Measurements from ENCODE around the gene F13B.

The F13B gene

DNA sequence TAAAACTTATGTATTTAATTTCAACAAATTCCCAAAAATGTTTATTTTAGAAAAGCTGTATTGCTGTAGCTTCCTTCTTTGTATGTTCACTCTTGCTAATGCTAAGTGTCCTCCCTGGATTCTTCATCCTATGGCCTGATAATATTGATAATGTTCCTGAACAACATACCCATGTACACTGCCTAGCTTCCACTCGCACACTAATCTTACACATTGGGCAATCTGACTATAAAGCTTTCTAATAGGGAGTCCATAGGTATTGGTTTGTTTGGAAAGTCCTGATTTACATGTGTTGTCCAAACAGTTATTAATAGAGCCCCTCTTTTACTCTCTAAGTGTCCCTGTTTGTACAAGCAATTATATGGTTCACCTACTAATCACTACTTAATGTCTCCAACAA lies 783 bp downstream of the F13B start:
- Mint-ChIP-seq H3K4me1 (no peaks in the 10 kb centered on the region), H3K27me3 (ENCODE audit: low read depth) (no peaks in the 10 kb centered on the region)

DNA sequence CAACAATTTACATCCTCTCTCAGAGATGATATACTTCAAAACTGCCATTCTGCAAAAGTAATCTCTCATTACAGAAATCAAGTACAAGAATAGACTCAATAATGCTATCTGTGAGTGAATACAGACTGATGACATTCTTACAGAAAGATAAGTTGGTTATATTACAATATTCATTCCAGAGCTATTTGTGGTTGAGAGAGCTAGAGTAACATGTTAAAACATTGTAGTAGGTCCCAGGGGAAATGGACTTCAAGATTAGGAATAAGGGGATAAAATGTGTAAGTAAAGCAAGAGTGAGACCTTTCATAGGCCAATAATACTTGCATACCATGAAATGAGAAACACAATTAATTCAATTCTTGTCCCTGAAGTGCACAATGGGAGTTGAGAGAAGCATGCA lies 1.5 kb downstream of the F13B start:
- TF ChIP-seq, protein P1, sequence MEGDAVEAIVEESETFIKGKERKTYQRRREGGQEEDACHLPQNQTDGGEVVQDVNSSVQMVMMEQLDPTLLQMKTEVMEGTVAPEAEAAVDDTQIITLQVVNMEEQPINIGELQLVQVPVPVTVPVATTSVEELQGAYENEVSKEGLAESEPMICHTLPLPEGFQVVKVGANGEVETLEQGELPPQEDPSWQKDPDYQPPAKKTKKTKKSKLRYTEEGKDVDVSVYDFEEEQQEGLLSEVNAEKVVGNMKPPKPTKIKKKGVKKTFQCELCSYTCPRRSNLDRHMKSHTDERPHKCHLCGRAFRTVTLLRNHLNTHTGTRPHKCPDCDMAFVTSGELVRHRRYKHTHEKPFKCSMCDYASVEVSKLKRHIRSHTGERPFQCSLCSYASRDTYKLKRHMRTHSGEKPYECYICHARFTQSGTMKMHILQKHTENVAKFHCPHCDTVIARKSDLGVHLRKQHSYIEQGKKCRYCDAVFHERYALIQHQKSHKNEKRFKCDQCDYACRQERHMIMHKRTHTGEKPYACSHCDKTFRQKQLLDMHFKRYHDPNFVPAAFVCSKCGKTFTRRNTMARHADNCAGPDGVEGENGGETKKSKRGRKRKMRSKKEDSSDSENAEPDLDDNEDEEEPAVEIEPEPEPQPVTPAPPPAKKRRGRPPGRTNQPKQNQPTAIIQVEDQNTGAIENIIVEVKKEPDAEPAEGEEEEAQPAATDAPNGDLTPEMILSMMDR (IDR thresholded peaks at IDR 0.05; ENCODE audit: unreplicated experiment in 3 of 3): no peak
- Mint-ChIP-seq H3K9me3 (peaks cover 6% of the 10 kb centered on the region), H3K4me1 (no peaks in the 10 kb centered on the region), H3K4me3 (no peak overlapping the region), H3K27me3 (ENCODE audit: low read depth) (no peaks in the 10 kb centered on the region), H3K27ac (no peak overlapping the region), H3K36me3 (ENCODE audit: low read depth) (no peaks in the 10 kb centered on the region)

More for the DNA sequence above, 783 bp downstream of the F13B start:
- H3K36me3 Mint-ChIP-seq (ENCODE audit: low read depth): no peaks in the 10 kb centered on the region
- TF ChIP-seq, protein P1 (IDR thresholded peaks at IDR 0.05; ENCODE audit: unreplicated experiment in 3 of 3): no peak
- H3K9me3 Mint-ChIP-seq: peaks cover 6% of the 10 kb centered on the region
- no peak overlapping the region for H3K27ac Mint-ChIP-seq
- H3K4me3 Mint-ChIP-seq: no peak overlapping the region

DNA sequence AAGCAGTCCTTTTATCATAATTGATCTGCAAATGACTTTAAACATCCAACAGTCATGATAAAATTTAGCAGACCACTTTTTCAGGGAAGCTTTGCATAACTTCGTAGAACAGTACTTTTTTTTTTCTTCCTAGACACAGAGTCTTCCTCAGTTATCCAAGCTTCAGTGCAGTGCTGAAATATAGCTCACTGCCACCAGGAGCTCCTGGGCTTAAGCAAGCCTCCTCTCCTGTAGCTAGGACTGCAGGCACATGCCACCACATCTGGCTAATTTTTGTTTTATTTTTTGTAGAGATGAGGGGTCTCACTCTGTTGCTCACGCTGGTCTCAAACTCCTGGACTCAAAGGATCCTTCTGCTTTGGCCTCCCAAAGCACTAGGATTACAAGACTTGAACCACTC lies 3.8 kb downstream of the F13B start:
- TF ChIP-seq, protein P1 (IDR thresholded peaks at IDR 0.05; ENCODE audit: unreplicated experiment in 3 of 3): no peak
- H3K4me3 Mint-ChIP-seq: no peak overlapping the region
- H3K27me3 Mint-ChIP-seq (ENCODE audit: low read depth): no peaks in the 10 kb centered on the region
- no peaks in the 10 kb centered on the region for H3K9me3 Mint-ChIP-seq
- no peaks in the 10 kb centered on the region for H3K36me3 Mint-ChIP-seq (ENCODE audit: low read depth)
- H3K4me1 Mint-ChIP-seq: no peaks in the 10 kb centered on the region
- H3K27ac Mint-ChIP-seq: no peak overlapping the region

DNA sequence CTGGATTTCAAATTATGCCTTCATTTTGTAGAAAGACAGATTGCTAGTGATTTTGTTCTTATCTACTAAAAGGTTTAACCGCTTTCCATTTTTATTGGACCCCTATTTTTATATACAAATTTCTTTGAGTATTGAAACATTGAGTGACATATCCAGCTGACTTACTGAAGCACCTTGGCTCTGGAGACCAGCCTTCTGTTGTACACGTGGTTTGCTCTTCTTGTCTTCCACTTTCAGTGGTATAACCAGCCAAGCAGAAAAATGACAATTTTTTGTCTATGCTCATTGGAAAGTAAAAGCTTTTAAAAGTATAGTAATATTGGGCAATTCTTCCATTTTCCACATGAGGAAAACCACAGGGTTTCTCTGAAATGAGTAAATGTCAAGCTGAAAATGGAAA lies 4.4 kb downstream of the F13B start:
- Mint-ChIP-seq H3K27ac (no peak overlapping the region), H3K27me3 (ENCODE audit: low read depth) (no peaks in the 10 kb centered on the region), H3K4me3 (no peak overlapping the region), H3K36me3 (ENCODE audit: low read depth) (no peaks in the 10 kb centered on the region), H3K4me1 (no peaks in the 10 kb centered on the region), H3K9me3 (no peaks in the 10 kb centered on the region)
- TF ChIP-seq, protein P1 (IDR thresholded peaks at IDR 0.05; ENCODE audit: unreplicated experiment in 3 of 3): no peak

DNA sequence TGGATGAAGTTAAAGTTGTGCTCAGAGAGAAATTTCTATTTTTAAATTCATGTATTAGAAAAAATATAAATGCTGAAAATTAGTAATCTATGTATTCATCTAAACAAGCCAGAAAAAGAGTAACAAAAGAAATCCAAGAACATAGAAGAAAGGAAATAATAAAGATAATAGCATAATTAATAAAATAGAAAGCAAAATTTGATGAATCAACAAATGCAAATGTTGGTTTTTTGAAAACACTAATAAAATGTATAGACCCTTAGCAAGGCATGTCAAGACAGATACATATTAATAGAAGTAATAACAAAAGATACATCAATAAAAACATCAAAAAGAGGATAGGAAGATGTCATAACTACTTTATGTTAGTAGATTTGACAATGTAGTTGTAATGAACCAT lies 18.0 kb downstream of the F13B start:
- TF ChIP-seq, protein P1 (IDR thresholded peaks at IDR 0.05; ENCODE audit: unreplicated experiment in 3 of 3): no peak
- H3K36me3 Mint-ChIP-seq (ENCODE audit: low read depth): no peaks in the 10 kb centered on the region

DNA sequence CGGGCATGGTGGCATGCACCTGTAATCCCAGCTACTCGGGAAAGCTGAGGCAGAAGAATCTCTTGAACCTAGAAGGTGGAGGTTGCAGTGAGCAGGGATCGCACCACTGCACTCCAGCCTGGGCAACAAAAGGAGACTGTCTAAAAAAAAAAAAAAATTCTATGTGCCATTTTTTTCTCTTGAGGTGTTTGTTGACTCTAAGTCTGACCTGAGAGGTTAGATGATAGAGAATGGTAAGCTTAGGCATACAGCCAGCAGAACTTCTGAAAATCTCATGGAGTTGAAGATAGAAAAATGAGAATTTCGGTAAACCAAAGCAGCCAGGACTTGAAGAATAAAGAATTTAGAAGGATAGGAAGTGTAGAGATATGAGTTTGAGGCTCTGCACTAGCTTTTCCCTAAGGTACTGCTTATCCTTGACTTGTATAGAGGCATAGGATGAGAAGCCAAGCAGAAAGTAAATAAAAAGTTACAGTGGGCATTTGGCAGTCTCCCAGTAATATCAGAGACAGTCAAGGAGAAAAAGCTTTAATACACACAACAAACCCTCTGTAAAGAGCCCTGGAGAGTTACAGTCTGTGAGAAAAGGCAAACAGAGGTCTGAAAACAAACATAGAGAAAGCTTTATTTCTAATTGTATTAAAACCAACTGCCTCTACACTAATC lies 24.3 kb downstream of the F13B start:
- H3K27ac Mint-ChIP-seq: no peak overlapping the region
- no peaks in the 10 kb centered on the region for H3K36me3 Mint-ChIP-seq (ENCODE audit: low read depth)
- H3K4me3 Mint-ChIP-seq: no peak overlapping the region
- H3K9me3 Mint-ChIP-seq: no peaks in the 10 kb centered on the region
- TF ChIP-seq, protein P1 (IDR thresholded peaks at IDR 0.05; ENCODE audit: unreplicated experiment in 3 of 3): no peak
- H3K4me1 Mint-ChIP-seq: no peaks in the 10 kb centered on the region
- no peaks in the 10 kb centered on the region for H3K27me3 Mint-ChIP-seq (ENCODE audit: low read depth)

More for the DNA sequence above, 18.0 kb downstream of the F13B start:
- Mint-ChIP-seq H3K9me3 (peaks cover 3% of the 10 kb centered on the region), H3K4me3 (no peak overlapping the region), H3K27me3 (ENCODE audit: low read depth) (no peaks in the 10 kb centered on the region), H3K4me1 (no peaks in the 10 kb centered on the region), H3K27ac (no peak overlapping the region)

Data from nephron (organoid).